HG03432 (cell line): ENCODE measurements around the gene DPP10.
A peak's percentile ranks its signal among the peaks of the same experiment; 100 is the strongest.

ENCODE experiments used
- ATAC-seq: cut with Tn5 transposase; IDR thresholded peaks from one replicate; pipeline ENCODE4 v1.9.1; 2021; ENCODE audit warnings: mild to moderate bottlenecking, moderate library complexity; ENCODE audit not compliant: unreplicated experiment

The DPP10 gene

GRCh38 chr2:115105966-115106365, 663.5 kb downstream of the DPP10 start:
- no peak for ATAC-seq

GRCh38 chr2:115115135-115115534, 672.7 kb downstream of the DPP10 start:
- no peak for ATAC-seq

- no peak for ATAC-seq
Measured at GRCh38 chr2:115118306-115118705, 675.9 kb downstream of the DPP10 start.

GRCh38 chr2:115119086-115119485, 676.6 kb downstream of the DPP10 start:
- ATAC-seq = no peak

- no peak for ATAC-seq
Measured at GRCh38 chr2:115122701-115123100, 680.3 kb downstream of the DPP10 start.

GRCh38 chr2:115124817-115125216, 682.4 kb downstream of the DPP10 start:
- ATAC-seq = no peak

- no peak for ATAC-seq
Measured at GRCh38 chr2:115129536-115129935, 687.1 kb downstream of the DPP10 start.

- no peak for ATAC-seq
Measured at GRCh38 chr2:115160531-115161080, 718.2 kb downstream of the DPP10 start.

- ATAC-seq = no peak
Measured at GRCh38 chr2:115161081-115161770, 718.8 kb downstream of the DPP10 start.

- ATAC-seq = no peak
Measured at GRCh38 chr2:115161771-115162493, 719.5 kb downstream of the DPP10 start.

GRCh38 chr2:115162494-115163293, 720.3 kb downstream of the DPP10 start:
- no peak for ATAC-seq

GRCh38 chr2:115163572-115163971, 721.1 kb downstream of the DPP10 start:
- no peak for ATAC-seq

- ATAC-seq = peak; percentile 47
Measured at GRCh38 chr2:115165529-115166109, 723.2 kb downstream of the DPP10 start.

GRCh38 chr2:115168457-115168856, 726.0 kb downstream of the DPP10 start:
- no peak for ATAC-seq

GRCh38 chr2:115169814-115170213, 727.4 kb downstream of the DPP10 start:
- ATAC-seq = no peak

GRCh38 chr2:115171751-115172150, 729.3 kb downstream of the DPP10 start:
- ATAC-seq = no peak

GRCh38 chr2:115174651-115175050, 732.2 kb downstream of the DPP10 start:
- no peak for ATAC-seq

- no peak for ATAC-seq
Measured at GRCh38 chr2:115183144-115183543, 740.7 kb downstream of the DPP10 start.

- no peak for ATAC-seq
Measured at GRCh38 chr2:115190459-115190858, 748.0 kb downstream of the DPP10 start.

GRCh38 chr2:115194623-115195022, 752.2 kb downstream of the DPP10 start:
- ATAC-seq = no peak

GRCh38 chr2:115196587-115196986, 754.1 kb downstream of the DPP10 start:
- no peak for ATAC-seq
